A549 treated with AZD9567 at 1 μM for 4 hours (cell line): ENCODE measurements around the gene TUBB2A. TPM values are rescaled to one million over a fixed set of nuclear protein-coding genes. Genes with fewer than 3 reads are reported as not detected.

Experiments used
- total RNA-seq: library from RNA; stranded (reverse); fragments of 200-300 nt; extraction: Qiagen RNA extraction; gene quantifications from 5 replicates; pipeline ENCODE4 v1.2.3, GENCODE V29; 2022; ENCODE audit not compliant: insufficient read depth

Gene TUBB2A
- 87.1 to 113 TPM (median 110 TPM) in 5 replicates for total RNA-seq

DNA sequence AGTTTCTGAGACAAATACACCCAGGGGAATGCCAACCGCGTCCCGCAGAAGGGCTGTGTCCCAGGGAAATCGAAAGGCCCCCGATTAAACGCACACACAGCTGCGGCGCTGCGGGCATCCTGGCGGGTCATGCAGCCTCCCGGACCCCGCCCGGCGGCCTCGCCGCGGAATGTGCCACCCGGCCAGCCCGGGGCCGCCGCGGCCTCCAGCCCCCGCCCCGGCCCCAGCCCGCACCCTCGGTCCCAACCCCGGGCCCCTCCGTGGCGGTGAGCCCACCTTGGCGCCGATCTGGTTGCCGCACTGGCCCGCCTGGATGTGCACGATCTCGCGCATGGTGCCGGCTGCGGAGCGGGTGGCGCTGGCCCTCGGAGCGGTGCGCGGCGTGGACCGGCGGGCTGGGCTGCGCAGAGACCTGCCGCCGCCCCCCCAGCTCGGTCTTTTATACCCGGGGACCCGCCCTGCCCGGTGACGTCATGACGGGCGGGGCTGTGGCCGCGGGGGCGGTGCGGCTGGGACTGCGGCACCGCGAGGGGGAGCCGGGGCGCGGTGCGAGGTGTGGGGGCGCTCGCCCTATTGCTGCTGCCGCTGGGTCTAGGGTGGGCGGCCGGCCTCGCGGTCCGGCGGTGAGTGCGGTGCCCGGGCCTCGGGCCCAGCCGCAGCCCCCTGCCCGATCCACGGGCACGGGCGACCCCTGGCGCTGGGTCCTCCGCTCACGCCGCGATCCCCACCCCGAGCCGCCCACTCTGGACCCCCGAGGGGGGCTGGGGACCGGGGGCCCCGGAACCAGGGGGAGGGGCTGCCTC, at the start of gene TUBB2A:
TUBB2A (minus strand) TSS at position 414 of the 803 bp plus-strand sequence; CDS start at position 333, 81 bp downstream.

GRCh38 chr6:3118353-3119039, 38.8 kb downstream of the TUBB2A start, which contains the start of gene BPHL:
Gene BPHL, plus strand, starts transcription at chr6:3118711. Its CDS starts 30 bp downstream, at chr6:3118741.

Other genes with a start within 250 kb of the TUBB2A start
- gene SERPINB6, start 186.0 kb downstream of the TUBB2A start, total RNA-seq, result 125 to 132 TPM (median 129 TPM) in 5 replicates
- 67.3 to 78.2 TPM (median 74.7 TPM) in 5 replicates for gene NQO2, start 157.7 kb downstream of the TUBB2A start, total RNA-seq
- gene RIPK1, start 89.0 kb downstream of the TUBB2A start, total RNA-seq, result 12.7 to 14.1 TPM (median 12.8 TPM) in 5 replicates
- 23.1 to 25.6 TPM (median 24.8 TPM) in 5 replicates for gene BPHL, start 38.8 kb downstream of the TUBB2A start, total RNA-seq
- 14.9 to 20.4 TPM (median 15.7 TPM) in 5 replicates for gene TUBB2B, start 70.1 kb upstream of the TUBB2A start, total RNA-seq
- gene PSMG4, start 101.4 kb upstream of the TUBB2A start, total RNA-seq, result 18.6 to 32.3 TPM (median 29.5 TPM) in 5 replicates